HT1080 (cell line): ENCODE measurements around the gene GNL3L. TPM values are rescaled to one million over a fixed set of nuclear protein-coding genes. Genes with fewer than 3 reads are reported as not detected.
A peak's percentile ranks its signal among the peaks of the same experiment; 100 is the strongest.
"Not testable (repeated sequence)": the region's sequence is repeated elsewhere in the genome, so short reads cannot be mapped to it uniquely, and the experiment has no call there.

Source experiments
- DNase-seq: peaks from one replicate; pipeline ENCODE4 v3.0.0-alpha.2; 2015; ENCODE audit warnings: low read depth
- polyA plus RNA-seq, 2 experiments: library from polyadenylated mRNA; depleted of rRNA; stranded (reverse); fragments of >200 nt; gene quantifications; 2 replicates each; pipeline ENCODE4 v1.2.3, GENCODE V29; 2015
- total RNA-seq: library from RNA; depleted of rRNA; stranded (reverse); fragments of >200 nt; shearing (Covaris generic); gene quantifications from 2 replicates; pipeline ENCODE4 v1.2.3, GENCODE V29; 2014; rRNA removed

GNL3L gene, protein sequence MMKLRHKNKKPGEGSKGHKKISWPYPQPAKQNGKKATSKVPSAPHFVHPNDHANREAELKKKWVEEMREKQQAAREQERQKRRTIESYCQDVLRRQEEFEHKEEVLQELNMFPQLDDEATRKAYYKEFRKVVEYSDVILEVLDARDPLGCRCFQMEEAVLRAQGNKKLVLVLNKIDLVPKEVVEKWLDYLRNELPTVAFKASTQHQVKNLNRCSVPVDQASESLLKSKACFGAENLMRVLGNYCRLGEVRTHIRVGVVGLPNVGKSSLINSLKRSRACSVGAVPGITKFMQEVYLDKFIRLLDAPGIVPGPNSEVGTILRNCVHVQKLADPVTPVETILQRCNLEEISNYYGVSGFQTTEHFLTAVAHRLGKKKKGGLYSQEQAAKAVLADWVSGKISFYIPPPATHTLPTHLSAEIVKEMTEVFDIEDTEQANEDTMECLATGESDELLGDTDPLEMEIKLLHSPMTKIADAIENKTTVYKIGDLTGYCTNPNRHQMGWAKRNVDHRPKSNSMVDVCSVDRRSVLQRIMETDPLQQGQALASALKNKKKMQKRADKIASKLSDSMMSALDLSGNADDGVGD
- total RNA-seq = 52.9 and 60.3 TPM in 2 replicates
- polyA plus RNA-seq (2015; cell fraction: cytosol; rRNA removed) = 33.6 and 37.6 TPM in 2 replicates
- polyA plus RNA-seq (2015; cell fraction: nucleus; rRNA removed) = 66.3 and 72.6 TPM in 2 replicates

DNA sequence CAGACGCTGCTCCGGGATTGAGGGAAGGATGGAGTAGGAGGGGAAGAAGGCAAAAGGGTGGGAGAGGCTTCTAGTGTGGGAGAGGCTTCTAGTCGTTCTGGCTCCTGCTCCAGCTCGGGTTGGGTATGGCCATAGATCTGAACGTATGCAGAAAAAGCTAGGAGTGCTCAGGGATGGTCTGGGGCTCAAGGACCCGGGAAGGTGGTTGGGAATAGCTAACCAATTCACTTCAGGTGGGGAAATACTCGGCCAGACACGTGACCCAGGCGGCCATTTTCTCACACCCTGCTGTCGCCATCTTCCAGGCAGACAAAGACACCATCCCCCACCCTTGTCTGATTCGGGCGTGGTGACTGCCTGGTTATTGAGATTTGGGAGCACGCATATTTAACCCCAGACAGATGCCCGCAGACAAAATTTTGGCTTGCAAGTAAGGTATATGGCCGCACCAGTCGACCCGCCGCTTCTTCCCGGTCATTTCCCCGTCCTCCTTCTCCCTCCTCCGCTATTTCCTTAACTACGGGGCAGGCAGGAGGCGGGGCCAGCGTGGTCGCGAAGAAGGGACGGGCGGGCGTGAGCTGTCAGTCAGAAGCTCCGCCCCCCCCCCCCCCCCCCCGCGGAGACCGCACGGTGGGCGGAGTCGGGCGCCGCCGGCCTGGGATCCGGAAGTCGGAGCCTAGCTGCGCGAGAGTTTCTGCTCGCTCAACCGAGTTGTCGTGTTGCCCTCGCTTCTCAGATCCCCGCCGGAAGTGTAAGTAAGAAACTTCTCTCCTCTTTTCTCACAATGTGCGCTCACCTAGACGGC, at the start of gene GNL3L:
GNL3L (plus strand) TSS at position 668 of the 805 bp plus-strand sequence. CDS start 2,348 bp downstream, outside the sequence.
- peak; percentile 75 for DNase-seq

DNA sequence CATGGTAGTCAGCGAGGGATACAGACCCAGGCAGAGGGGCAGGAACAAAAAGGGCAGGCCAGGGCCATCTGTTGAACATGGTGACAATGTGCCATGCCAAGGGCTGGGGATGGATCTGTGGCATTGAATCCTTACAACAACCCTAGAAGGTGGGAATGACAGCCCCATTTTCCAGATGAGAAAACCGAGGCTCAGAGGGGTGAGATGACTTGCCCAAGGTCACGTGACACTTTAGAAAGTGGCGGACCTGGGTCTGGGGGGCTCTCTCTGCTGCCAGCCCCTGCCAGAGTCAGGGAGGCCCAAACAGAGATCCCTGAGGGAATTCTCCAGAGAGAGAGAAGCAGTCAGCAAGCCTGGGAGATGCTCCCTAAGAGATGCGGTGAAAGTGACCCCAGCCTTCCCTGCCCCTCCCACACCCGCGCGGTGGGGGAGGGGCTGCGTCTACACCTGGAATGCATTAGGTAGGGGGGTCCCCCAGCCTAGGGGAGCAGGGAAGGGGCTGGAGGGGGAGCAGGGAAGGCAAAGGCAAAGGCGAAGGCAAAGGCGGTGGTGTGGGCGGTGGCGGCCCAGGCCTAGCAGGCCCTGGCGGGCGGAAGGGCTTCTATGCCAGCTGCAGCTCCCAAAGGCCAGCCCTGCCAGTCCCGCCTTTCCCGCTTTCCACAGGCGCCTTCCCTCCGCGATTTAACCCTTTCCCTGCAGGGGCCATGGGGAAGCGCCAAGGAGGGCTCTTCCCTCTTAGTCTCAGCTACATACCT, 47.0 kb upstream of the GNL3L start:
- no peak for DNase-seq

DNA sequence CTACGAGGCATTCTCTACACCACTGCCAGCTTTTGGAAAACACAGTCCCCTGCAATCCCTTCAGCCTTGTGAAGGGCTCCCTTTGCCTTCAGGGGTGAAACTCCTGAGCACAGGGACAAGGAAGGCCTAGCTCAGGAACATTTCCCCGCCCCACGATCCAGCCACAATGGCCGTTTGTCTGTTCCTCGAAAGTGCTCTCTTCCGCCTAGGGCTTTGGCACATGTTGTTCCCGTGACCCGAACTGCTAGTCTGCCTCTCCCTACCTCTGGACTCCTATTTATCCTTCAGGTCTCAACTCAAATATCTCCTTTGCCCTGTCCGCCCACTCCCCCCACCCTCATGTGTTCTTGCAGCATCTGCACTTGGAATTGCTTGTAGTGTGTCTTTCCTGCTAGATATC, 46.1 kb upstream of the GNL3L start:
- DNase-seq = no peak

DNA sequence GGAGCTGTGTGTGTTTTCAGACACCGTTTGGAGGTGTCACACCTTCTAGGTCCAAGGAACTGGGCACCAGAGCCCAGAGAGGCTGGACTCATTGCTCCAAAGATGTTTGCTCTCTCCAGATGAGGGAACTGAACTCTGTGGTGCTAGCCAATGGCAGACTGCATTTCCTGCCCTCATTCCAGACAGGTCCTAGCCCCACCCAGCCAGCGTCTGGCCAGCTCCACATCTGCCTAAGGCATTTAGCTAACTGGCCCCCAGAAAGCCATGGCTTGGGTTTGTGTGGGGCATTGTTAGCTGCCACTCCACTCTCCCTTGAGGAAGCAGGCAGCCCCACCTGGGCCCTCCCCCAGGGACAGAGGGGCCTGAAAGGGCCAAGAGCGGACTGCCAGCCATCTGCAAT, 45.4 kb upstream of the GNL3L start:
- DNase-seq = no peak

DNA sequence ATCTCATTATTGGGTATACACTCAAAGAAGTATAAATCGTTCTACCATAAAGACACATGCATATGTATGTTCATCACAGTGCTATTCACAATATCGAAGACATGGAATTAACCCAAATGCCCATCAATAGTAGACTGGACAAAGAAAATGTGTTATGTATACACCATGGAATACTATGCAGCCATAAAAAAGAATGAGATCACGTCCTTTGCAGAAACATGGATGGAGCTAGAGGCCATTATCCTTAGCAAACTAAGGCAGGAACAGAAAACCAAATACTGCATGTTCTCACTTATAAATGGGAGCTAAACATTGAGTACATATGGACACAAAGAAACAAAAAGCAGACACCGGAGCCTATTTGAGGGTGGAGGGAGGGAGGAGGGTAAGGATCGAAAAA, 40.2 kb upstream of the GNL3L start:
- DNase-seq = not testable (repeated sequence)

DNA sequence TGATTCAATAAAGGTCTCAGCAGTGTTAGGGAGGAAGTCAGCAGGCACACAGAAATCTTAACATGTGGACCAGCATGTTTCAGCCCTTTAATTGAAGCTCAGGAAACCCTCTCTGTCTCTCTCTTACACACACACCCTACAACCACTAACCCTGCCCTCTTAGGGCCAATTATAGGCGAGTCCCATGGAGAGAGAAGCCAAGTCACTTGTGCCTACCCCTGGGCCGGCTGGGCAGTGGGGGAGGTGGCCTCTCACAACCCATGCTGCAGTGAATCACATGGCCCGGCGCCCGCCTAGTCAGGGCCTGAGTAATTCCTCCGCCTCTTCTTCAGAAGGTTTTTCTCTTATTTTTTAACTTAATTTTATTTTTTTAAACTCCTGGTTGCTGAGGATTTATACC, 37.7 kb upstream of the GNL3L start:
- DNase-seq = peak; percentile 64

DNA sequence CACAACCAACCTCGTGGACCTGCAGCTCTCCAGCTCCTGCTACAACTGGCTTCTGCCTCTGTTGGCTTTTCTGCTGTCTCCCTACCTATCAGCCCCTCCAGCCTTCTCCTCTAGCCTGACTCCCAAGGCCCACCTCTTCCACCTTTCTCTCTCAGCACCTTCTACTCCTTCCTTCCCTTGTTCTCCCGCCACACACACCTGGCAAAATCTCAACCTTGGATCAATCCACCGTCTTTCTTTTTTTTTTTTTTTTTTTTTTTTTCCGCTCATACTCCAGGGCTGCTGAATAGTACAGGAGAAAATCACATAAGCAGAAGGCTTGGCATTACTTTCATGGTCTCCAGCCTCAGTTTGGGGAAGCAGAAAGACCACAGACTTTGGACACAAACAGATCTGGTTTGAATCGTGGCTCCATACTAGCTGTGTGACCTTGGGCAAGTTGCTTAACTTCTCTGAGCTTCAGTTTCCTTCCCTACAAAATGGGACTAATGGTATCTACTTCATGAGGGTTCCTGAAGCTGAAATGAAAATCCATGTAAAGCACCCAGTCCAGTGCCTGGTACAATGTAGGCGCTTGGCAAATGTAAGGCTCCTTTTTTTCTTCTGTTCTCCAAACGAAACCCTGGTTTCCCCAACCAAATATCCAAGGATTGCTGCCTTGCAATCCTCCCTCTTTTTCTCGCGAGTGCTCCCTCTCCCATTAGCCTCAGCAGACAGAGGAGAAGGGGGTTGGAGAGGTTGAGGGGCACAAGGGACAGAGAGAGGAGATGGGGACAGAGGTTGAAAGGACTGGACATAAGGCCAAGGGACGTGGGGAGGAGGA, 35.6 kb upstream of the GNL3L start:
- no peak for DNase-seq

DNA sequence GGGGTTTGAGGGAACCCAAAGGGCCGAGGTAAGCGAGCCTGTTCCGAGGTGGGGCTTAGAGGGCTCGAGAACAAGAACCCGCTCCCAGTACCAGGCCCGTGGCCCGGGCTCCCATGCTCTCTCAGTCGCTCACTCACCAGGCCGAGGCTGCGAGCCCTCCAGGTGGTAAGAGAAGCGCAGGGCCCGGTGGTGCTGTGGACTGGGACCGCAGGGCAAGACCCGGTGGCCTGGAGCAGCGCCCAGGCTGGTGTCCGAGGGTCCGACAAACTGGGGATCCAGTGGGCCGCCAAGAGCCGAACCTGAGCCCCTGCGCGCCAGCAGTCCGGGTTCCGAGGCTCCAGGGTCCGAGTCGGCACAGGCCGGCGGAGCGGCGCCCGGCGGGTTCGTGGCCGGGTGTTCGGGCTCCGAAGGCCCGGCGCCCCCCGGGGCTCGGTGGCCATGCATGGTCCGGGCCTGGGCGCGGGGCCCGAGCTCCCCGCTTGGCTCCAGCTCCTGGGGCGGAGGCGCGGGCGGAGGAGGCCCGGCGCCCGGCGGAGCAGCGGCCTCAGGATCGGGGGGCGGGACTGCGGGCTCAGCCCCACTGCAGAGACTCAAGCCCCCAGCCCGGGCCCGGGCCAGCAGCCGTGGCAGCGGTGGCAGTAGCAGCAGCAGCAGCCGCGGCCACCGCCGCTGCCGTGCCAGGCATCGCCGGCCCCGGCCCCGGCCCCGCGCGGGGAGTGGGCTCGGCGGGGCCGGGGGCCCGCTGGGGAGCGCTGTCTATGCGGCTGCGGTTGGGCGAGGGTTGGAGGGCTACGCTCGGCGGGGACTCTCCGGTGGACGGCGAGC, 34.8 kb upstream of the GNL3L start:
- peak; percentile 2 for DNase-seq

GRCh38 chrX:54495814-54496516, 34.1 kb upstream of the GNL3L start, which contains the start of gene FGD1:
Gene FGD1 (minus strand): TSS chrX:54496234. CDS start chrX:54495432, 802 bp downstream.
- DNase-seq = peak; percentile 4

GRCh38 chrX:54496517-54496852, 33.5 kb upstream of the GNL3L start:
- DNase-seq = no peak

- no peak for DNase-seq
These were observed 33.1 kb upstream of the GNL3L start for GRCh38 chrX:54496936-54497335.

DNA sequence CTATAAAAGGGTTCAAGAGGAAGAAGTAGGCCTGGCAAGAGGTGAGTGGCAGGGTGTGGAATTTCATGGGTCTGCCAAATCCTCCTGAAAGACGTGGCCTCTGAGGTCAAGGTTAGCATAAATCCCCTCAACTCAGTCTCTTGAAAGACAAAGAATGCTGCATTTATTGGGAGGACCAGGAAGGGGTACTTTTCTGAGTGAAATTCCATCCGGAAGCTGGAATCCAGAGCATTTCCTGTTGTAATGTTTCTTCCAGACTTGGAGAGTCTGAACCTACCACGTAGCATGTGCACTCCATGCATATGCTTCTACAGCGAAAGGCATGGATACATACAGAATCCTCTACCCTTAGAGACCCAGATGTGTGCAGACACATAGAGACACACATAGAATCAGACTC, 20.6 kb upstream of the GNL3L start:
- peak; percentile 18 for DNase-seq

DNA sequence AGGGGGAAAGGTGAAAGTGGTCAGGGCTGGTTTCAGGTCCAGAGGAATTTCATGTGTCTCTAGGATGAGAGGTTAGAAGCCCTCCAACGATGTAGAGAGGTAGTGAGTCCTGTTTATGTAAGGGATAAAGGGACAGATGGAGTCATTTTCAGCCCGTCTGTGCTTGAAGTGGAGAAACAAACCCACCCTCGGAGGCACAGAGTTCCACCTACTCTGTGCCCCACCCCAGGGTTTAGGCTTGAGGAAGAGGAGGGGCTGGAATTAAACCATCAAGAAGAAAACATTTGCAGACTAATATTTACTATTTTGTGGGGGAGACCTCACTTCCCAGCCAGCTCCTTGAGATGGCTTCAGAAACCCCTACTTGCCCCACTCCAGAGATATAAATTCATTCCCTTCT, 868 bp upstream of the GNL3L start:
- DNase-seq = no peak

DNA sequence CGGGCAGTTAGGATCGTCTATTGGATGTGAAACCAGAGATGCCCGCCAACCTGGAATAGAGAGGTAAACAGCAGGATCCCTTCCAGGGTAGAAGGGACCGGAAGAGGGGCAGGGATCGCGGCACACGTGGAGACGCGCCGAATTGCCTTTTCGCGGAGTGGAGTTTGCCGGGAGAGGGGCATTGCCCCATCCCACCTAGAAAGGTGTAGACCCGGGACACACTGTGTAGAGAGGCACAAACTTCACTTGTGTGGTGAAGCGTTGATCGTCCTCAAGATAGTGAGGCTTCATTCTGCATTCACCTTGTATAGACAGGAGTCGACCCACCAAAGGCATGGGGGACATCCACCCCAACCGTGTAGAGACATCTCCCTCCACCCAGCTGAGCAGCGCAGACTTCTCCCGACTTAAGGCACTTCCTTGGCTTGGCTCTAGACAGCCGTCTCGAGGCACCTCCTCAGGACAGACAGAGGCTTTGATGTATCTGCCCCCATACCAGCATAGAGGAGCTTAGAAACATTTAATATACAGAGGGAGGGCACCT, 410 bp downstream of the GNL3L start:
- DNase-seq = no peak

DNA sequence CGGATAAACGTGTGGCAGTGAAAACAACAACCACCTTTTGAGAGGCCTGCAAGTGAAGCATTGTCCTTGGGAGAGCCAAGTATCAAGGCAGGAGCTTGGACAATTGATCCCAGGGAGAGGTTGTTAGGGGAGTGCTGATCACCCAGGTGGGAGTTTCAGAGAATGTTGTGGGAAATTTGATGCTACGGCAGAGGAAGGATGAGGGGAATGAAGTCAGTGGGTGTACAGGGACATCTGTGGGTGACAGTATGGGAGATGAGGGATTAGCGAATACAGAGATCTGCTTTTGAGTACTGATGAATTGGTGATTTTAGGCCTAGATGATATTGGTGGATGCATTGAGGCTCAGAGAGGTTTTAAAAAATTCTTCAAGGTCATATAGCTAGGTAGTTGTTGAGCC, 4.3 kb downstream of the GNL3L start:
- DNase-seq = no peak

GRCh38 chrX:54540289-54540688, 10.3 kb downstream of the GNL3L start:
- DNase-seq = peak; percentile 1

DNA sequence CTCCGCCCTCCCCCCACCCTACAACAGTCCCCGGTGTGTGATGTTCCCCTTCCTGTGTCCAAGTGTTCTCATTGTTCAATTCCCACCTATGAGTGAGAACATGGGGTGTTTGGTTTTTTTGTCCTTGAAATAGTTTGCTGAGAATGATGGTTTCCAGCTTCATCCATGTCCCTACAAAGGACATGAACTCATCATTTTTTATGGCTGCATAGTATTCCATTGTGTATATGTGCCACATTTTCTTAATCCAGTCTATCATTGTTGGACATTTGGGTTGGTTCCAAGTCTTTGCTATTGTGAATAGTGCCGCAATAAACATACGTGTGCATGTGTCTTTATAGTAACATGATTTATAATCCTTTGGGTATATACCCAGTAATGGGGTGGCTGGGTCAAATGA, 12.2 kb downstream of the GNL3L start:
- not testable (repeated sequence) for DNase-seq

GRCh38 chrX:54550821-54551220, 20.8 kb downstream of the GNL3L start:
- no peak for DNase-seq
